GM13976 (cell line): ENCODE data around the gene UGT1A4.

Experiments
- DNase-seq: peaks from one replicate; pipeline ENCODE4 v3.0.0; 2012; ENCODE audit warnings: low spot score
- CTCF ChIP-seq: IDR thresholded peaks from 2 replicates; pipeline ENCODE4 v1.5.1; 2012; ENCODE audit warnings: borderline replicate concordance, mild to moderate bottlenecking; ENCODE audit not compliant: insufficient read depth; ENCODE audit errors: extremely low read depth, missing control alignments, control extremely low read depth
- in situ Hi-C: fragments of 300-500 bp; cut with MboI; formaldehyde crosslinking; loops from one replicate; pipeline ENCODE4 v1.12.0; 2022; ENCODE audit warnings: low sequenced_read_pairs, mixed read lengths, inconsistent platforms; ENCODE audit not compliant: unreplicated experiment

The UGT1A4 gene

GRCh38 chr2:233676046-233676445 is 42.5 kb upstream of the UGT1A4 start:
- in situ Hi-C loops: no loop called here
- DNase-seq: no peak
- no peak for TF ChIP-seq CTCF

GRCh38 chr2:233679196-233679595 is 39.3 kb upstream of the UGT1A4 start:
- TF ChIP-seq CTCF: no peak
- DNase-seq: no peak
- in situ Hi-C loops: no loop called here

- TF ChIP-seq CTCF: no peak
- no peak for DNase-seq
- in situ Hi-C loops: no loop called here
Observed at GRCh38 chr2:233680361-233681045, 38.0 kb upstream of the UGT1A4 start.

- DNase-seq: no peak
- no peak for TF ChIP-seq CTCF
- in situ Hi-C loops: no loop called here
Observed at GRCh38 chr2:233681521-233682099, 36.9 kb upstream of the UGT1A4 start, which contains the start of gene UGT1A7. TSS of gene UGT1A7 (plus strand) at chr2:233681901. CDS start at chr2:233681938, 37 bp downstream.

- in situ Hi-C loops: no loop called here
- no peak for TF ChIP-seq CTCF
- no peak for DNase-seq
Observed at GRCh38 chr2:233684640-233685039, 33.9 kb upstream of the UGT1A4 start.

GRCh38 chr2:233686928-233687327 is 31.6 kb upstream of the UGT1A4 start:
- TF ChIP-seq CTCF: no peak
- in situ Hi-C loops: no loop called here
- DNase-seq: no peak
